ACC112 (cell line): ENCODE data around the gene MAP3K1.
A peak's percentile ranks its signal among the peaks of the same experiment; 100 is the strongest.

Source experiments
- H2AFZ ChIP-seq: fragments of 200-600 bp; sonication (generic); one replicate; pipeline ENCODE4 v1.6.0; 2017; ENCODE audit warnings: antibody characterized with exemption, low read length; ENCODE audit not compliant: unreplicated experiment
- H3K27ac ChIP-seq: fragments of 200-600 bp; sonication (generic); 2 replicates; pipeline ENCODE4 v1.5.1; 2014; ENCODE audit warnings: low read depth, mild to moderate bottlenecking, antibody characterized with exemption, low read length, moderate library complexity
- H3K27me3 ChIP-seq: fragments of 200-600 bp; sonication (generic); 2 replicates; pipeline ENCODE4 v1.6.1; 2014; ENCODE audit warnings: mild to moderate bottlenecking, antibody characterized with exemption, low read length, moderate library complexity, mixed read lengths; ENCODE audit not compliant: insufficient read depth
- H3K36me3 ChIP-seq: fragments of 200-600 bp; sonication (generic); 2 replicates; pipeline ENCODE4 v1.6.1; 2016; ENCODE audit warnings: mild to moderate bottlenecking, antibody characterized with exemption, low read length, moderate library complexity, mixed read lengths; ENCODE audit not compliant: insufficient read depth
- H3K4me1 ChIP-seq: fragments of 200-600 bp; sonication (generic); one replicate; pipeline ENCODE4 v1.6.1; 2016; ENCODE audit warnings: low read length, mixed read lengths; ENCODE audit not compliant: insufficient read depth, unreplicated experiment, control insufficient read depth
- H3K4me3 ChIP-seq: fragments of 200-600 bp; sonication (generic); 2 replicates; pipeline ENCODE4 v1.5.1; 2014; ENCODE audit warnings: mild to moderate bottlenecking, low read depth, low read length
- H3K79me2 ChIP-seq: fragments of 200-600 bp; sonication (generic); one replicate; pipeline ENCODE4 v1.6.0; 2016; ENCODE audit warnings: low read length; ENCODE audit not compliant: control insufficient read depth, unreplicated experiment, insufficient read depth

The MAP3K1 gene

GRCh38 chr5:56827049-56827448 lies 11.7 kb downstream of the MAP3K1 start:
- Histone ChIP-seq H3K79me2 (peaks cover 43% of the 10 kb centered on the region), H3K4me1 (no peaks in the 10 kb centered on the region), H3K27ac (no peak overlapping the region), H3K36me3 (no peaks in the 10 kb centered on the region), H3K4me3 (no peak overlapping the region), H3K27me3 (no peaks in the 10 kb centered on the region), H2AFZ (no peak overlapping the region)

- Histone ChIP-seq H3K4me1 (no peaks in the 10 kb centered on the region), H3K36me3 (no peaks in the 10 kb centered on the region), H3K27ac (no peak overlapping the region), H3K79me2 (peaks cover 36% of the 10 kb centered on the region), H3K4me3 (no peak overlapping the region), H3K27me3 (no peaks in the 10 kb centered on the region), H2AFZ (no peak overlapping the region)
These were observed 12.6 kb downstream of the MAP3K1 start for GRCh38 chr5:56827924-56828323.

GRCh38 chr5:56829137-56829908 lies 14.0 kb downstream of the MAP3K1 start:
- no peak overlapping the region for H3K4me3 ChIP-seq
- no peaks in the 10 kb centered on the region for H3K27me3 ChIP-seq
- H3K4me1 ChIP-seq = no peaks in the 10 kb centered on the region
- H3K79me2 ChIP-seq = peaks cover 33% of the 10 kb centered on the region
- no peak overlapping the region for H2AFZ ChIP-seq
- H3K36me3 ChIP-seq = no peaks in the 10 kb centered on the region
- no peak overlapping the region for H3K27ac ChIP-seq

- H3K4me1 ChIP-seq = no peaks in the 10 kb centered on the region
- H2AFZ ChIP-seq = no peak overlapping the region
- H3K79me2 ChIP-seq = peaks cover 23% of the 10 kb centered on the region
- no peak overlapping the region for H3K27ac ChIP-seq
- H3K36me3 ChIP-seq = no peaks in the 10 kb centered on the region
- H3K27me3 ChIP-seq = no peaks in the 10 kb centered on the region
- no peak overlapping the region for H3K4me3 ChIP-seq
These were observed 16.4 kb downstream of the MAP3K1 start for GRCh38 chr5:56831773-56832172.

GRCh38 chr5:56833325-56833724 lies 18.0 kb downstream of the MAP3K1 start:
- H3K79me2 ChIP-seq = peaks cover 20% of the 10 kb centered on the region
- no peaks in the 10 kb centered on the region for H3K27me3 ChIP-seq
- H3K36me3 ChIP-seq = no peaks in the 10 kb centered on the region
- H3K4me1 ChIP-seq = no peaks in the 10 kb centered on the region
- H3K27ac ChIP-seq = no peak overlapping the region
- H3K4me3 ChIP-seq = no peak overlapping the region
- H2AFZ ChIP-seq = no peak overlapping the region

- H3K4me1 ChIP-seq = peaks cover 6% of the 10 kb centered on the region
- H3K27ac ChIP-seq = no peak overlapping the region
- H3K27me3 ChIP-seq = no peaks in the 10 kb centered on the region
- H3K79me2 ChIP-seq = peaks cover 33% of the 10 kb centered on the region
- H3K4me3 ChIP-seq = no peak overlapping the region
- no peaks in the 10 kb centered on the region for H3K36me3 ChIP-seq
- H2AFZ ChIP-seq = no peak overlapping the region
These were observed 22.0 kb downstream of the MAP3K1 start for GRCh38 chr5:56837381-56837780.

- no peak overlapping the region for H3K4me3 ChIP-seq
- H3K36me3 ChIP-seq = no peaks in the 10 kb centered on the region
- H2AFZ ChIP-seq = no peak overlapping the region
- H3K27me3 ChIP-seq = no peaks in the 10 kb centered on the region
- peaks cover 6% of the 10 kb centered on the region for H3K4me1 ChIP-seq
- peaks cover 36% of the 10 kb centered on the region for H3K79me2 ChIP-seq
- H3K27ac ChIP-seq = no peak overlapping the region
These were observed 22.6 kb downstream of the MAP3K1 start for GRCh38 chr5:56837956-56838355.

GRCh38 chr5:56838409-56839039 lies 23.2 kb downstream of the MAP3K1 start:
- Histone ChIP-seq H3K4me3 (peak overlapping the region; percentile 67), H2AFZ (peak overlapping the region; percentile 91), H3K79me2 (peaks cover 36% of the 10 kb centered on the region), H3K36me3 (no peaks in the 10 kb centered on the region), H3K27me3 (no peaks in the 10 kb centered on the region), H3K27ac (peak overlapping the region; percentile 34; the same call in 1 of the 2 replicates), H3K4me1 (peaks cover 6% of the 10 kb centered on the region)

- H3K79me2 ChIP-seq = peaks cover 39% of the 10 kb centered on the region
- peak overlapping the region; percentile 34; the same call in 1 of the 2 replicates for H3K27ac ChIP-seq
- H2AFZ ChIP-seq = peak overlapping the region; percentile 91
These were observed 23.7 kb downstream of the MAP3K1 start for GRCh38 chr5:56839062-56839461.

GRCh38 chr5:56840597-56840996 lies 25.2 kb downstream of the MAP3K1 start:
- H3K4me1 ChIP-seq = peaks cover 8% of the 10 kb centered on the region
- no peaks in the 10 kb centered on the region for H3K27me3 ChIP-seq
- H3K36me3 ChIP-seq = no peaks in the 10 kb centered on the region
- no peak overlapping the region for H2AFZ ChIP-seq
- peaks cover 49% of the 10 kb centered on the region for H3K79me2 ChIP-seq
- no peak overlapping the region for H3K4me3 ChIP-seq
- H3K27ac ChIP-seq = no peak overlapping the region

More at GRCh38 chr5:56839062-56839461, 23.7 kb downstream of the MAP3K1 start:
- Histone ChIP-seq H3K27me3 (no peaks in the 10 kb centered on the region), H3K4me3 (peak overlapping the region; percentile 67), H3K36me3 (no peaks in the 10 kb centered on the region), H3K4me1 (peaks cover 6% of the 10 kb centered on the region)

- H2AFZ ChIP-seq = no peak overlapping the region
- H3K79me2 ChIP-seq = peaks cover 54% of the 10 kb centered on the region
- peaks cover 4% of the 10 kb centered on the region for H3K4me1 ChIP-seq
- H3K27me3 ChIP-seq = no peaks in the 10 kb centered on the region
- no peak overlapping the region for H3K27ac ChIP-seq
- no peak overlapping the region for H3K4me3 ChIP-seq
- H3K36me3 ChIP-seq = no peaks in the 10 kb centered on the region
These were observed 29.9 kb downstream of the MAP3K1 start for GRCh38 chr5:56845277-56845676.
